Activated CD4-positive, alpha-beta memory T cell treated with anti-CD3 and anti-CD28 coated beads, Interleukin-2, amount 10 ng/mL, durations not matched to agents 7 days and 5 days (primary cell): ENCODE measurements around the gene COL19A1. TPM values are rescaled to one million over a fixed set of nuclear protein-coding genes. Genes with fewer than 3 reads are reported as not detected.

ENCODE experiments used
- CTCF ChIA-PET: fragments of 350-600 bp; sonication (Branson Sonifier 250); formaldehyde crosslinking; loops from one replicate; lab custom pipeline; 2021; ENCODE audit warnings: antibody characterized with exemption, inconsistent platforms; lab: Charles Lee
- POLR2A ChIA-PET: fragments of 350-600 bp; sonication (Branson Sonifier 250); formaldehyde crosslinking; loops from one replicate; lab custom pipeline; 2021; ENCODE audit warnings: antibody characterized with exemption; lab: Charles Lee
- DNase-seq: peaks from one replicate; pipeline ENCODE4 v3.0.0-alpha.2; 2020
- H3K27ac Mint-ChIP-seq: one replicate; pipeline ENCODE4 v1.8.0; 2021; ENCODE audit warnings: mild to moderate bottlenecking, mixed read lengths
- H3K27me3 Mint-ChIP-seq: one replicate; pipeline ENCODE4 v1.8.0; 2021; ENCODE audit warnings: mixed read lengths
- H3K36me3 Mint-ChIP-seq: one replicate; pipeline ENCODE4 v1.8.0; 2021; ENCODE audit warnings: low read depth, mixed read lengths
- H3K4me1 Mint-ChIP-seq: one replicate; pipeline ENCODE4 v1.8.0; 2021; ENCODE audit warnings: mixed read lengths
- H3K4me3 Mint-ChIP-seq: one replicate; pipeline ENCODE4 v1.8.0; 2021; ENCODE audit warnings: mild to moderate bottlenecking, mixed read lengths
- H3K9me3 Mint-ChIP-seq: one replicate; pipeline ENCODE4 v1.8.0; 2021; ENCODE audit warnings: mixed read lengths
- total RNA-seq, 2 experiments: library from RNA; stranded (reverse); gene quantifications; one replicate each; pipeline ENCODE4 v1.2.3, GENCODE V29; 2021

Gene COL19A1
- total RNA-seq, 2 experiments from 2014 or later = 0.03 TPM

GRCh38 chr6:69841862-69842261 is 24.5 kb upstream of the COL19A1 start:
- Mint-ChIP-seq H3K27me3 (peaks cover 28% of the 10 kb centered on the region), H3K9me3 (no peaks in the 10 kb centered on the region), H3K27ac (no peak overlapping the region), H3K4me1 (no peaks in the 10 kb centered on the region), H3K4me3 (no peak overlapping the region), H3K36me3 (no peaks in the 10 kb centered on the region)
- POLR2A ChIA-PET = interaction anchor here (0.8 kb wide), 1 partner anchor 39 kb away, joined by 3 read pairs; no protein-coding TSS in a partner anchor
- CTCF ChIA-PET = no interaction called here
- DNase-seq = no peak

DNA sequence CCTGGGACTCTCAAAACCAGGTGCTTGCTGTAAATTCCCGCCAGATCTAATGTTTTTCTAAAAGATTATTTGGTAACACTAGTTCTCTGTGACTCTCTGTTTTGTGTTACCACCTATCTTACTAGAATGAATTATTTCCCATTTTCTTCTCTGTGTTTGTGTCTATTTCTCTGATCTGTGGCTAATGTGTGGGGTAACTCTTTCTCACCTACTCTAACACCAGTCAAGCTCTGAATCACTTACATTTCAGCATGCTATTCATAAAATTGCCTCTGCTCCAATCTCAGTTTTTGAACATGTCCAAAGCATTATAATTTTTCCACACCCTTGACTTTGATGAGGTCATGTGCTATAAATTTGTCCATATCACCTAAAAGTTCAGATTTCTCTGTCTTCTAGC is 23.2 kb upstream of the COL19A1 start:
- Mint-ChIP-seq H3K36me3 (no peaks in the 10 kb centered on the region), H3K4me1 (no peaks in the 10 kb centered on the region), H3K4me3 (no peak overlapping the region), H3K27ac (no peak overlapping the region), H3K9me3 (no peaks in the 10 kb centered on the region), H3K27me3 (peaks cover 28% of the 10 kb centered on the region)
- DNase-seq = no peak
- ChIA-PET POLR2A (no interaction called here), CTCF (interaction anchor here (1.0 to 1.2 kb wide), 2 partner anchors 9 to 46 kb away, joined by 3 to 4 read pairs; partner anchors contain the start of gene LMBRD1)

DNA sequence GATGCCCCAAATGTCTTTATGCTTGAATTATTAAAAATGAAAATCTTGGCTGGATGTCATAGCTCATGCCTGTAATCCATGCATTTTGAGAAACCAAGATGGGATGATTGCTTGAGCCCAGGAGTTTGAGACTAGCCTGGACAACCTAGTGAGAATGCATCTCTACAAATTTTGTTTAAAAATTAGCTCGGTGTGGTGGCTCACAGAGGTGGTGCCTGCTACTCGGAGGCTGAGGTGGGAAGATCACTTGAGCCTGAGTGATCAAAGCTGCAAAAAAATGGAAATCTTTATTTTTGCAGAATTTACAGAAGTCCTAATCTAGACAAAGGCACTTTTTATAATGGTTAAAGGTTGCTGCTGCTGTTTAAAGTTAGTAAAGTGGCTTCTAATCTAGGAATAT is 20.0 kb upstream of the COL19A1 start:
- Mint-ChIP-seq H3K9me3 (no peaks in the 10 kb centered on the region), H3K36me3 (no peaks in the 10 kb centered on the region), H3K27me3 (peaks cover 17% of the 10 kb centered on the region), H3K27ac (no peak overlapping the region), H3K4me3 (no peak overlapping the region), H3K4me1 (no peaks in the 10 kb centered on the region)
- CTCF ChIA-PET = no interaction called here
- POLR2A ChIA-PET = no interaction called here
- no peak for DNase-seq

GRCh38 chr6:69846770-69847491 is 19.4 kb upstream of the COL19A1 start:
- H3K27ac Mint-ChIP-seq = no peak overlapping the region
- H3K4me1 Mint-ChIP-seq = no peaks in the 10 kb centered on the region
- CTCF ChIA-PET = no interaction called here

GRCh38 chr6:69847492-69847788 is 18.9 kb upstream of the COL19A1 start:
- no peaks in the 10 kb centered on the region for H3K4me1 Mint-ChIP-seq
- H3K36me3 Mint-ChIP-seq = no peaks in the 10 kb centered on the region
- POLR2A ChIA-PET = no interaction called here
- CTCF ChIA-PET = interaction anchor here (0.6 to 1.7 kb wide), 2 partner anchors 9 to 29 kb away, joined by 5 to 6 read pairs; no protein-coding TSS in a partner anchor
- peaks cover 14% of the 10 kb centered on the region for H3K27me3 Mint-ChIP-seq
- H3K4me3 Mint-ChIP-seq = no peak overlapping the region
- H3K9me3 Mint-ChIP-seq = no peaks in the 10 kb centered on the region
- DNase-seq = no peak
- H3K27ac Mint-ChIP-seq = no peak overlapping the region

More at GRCh38 chr6:69846770-69847491, 19.4 kb upstream of the COL19A1 start:
- no peak for DNase-seq
- POLR2A ChIA-PET = no interaction called here
- no peaks in the 10 kb centered on the region for H3K9me3 Mint-ChIP-seq
- H3K27me3 Mint-ChIP-seq = peaks cover 14% of the 10 kb centered on the region
- no peak overlapping the region for H3K4me3 Mint-ChIP-seq
- H3K36me3 Mint-ChIP-seq = no peaks in the 10 kb centered on the region

GRCh38 chr6:69848552-69848951 is 17.8 kb upstream of the COL19A1 start:
- no peak for DNase-seq
- ChIA-PET POLR2A (no interaction called here), CTCF (interaction anchor here (0.7 to 1.7 kb wide), 2 partner anchors 10 to 524 kb away, joined by 4 to 6 read pairs; no protein-coding TSS in a partner anchor)
- H3K4me1 Mint-ChIP-seq = no peaks in the 10 kb centered on the region
- H3K36me3 Mint-ChIP-seq = no peaks in the 10 kb centered on the region
- no peak overlapping the region for H3K4me3 Mint-ChIP-seq
- no peaks in the 10 kb centered on the region for H3K9me3 Mint-ChIP-seq
- no peak overlapping the region for H3K27ac Mint-ChIP-seq
- peaks cover 15% of the 10 kb centered on the region for H3K27me3 Mint-ChIP-seq

DNA sequence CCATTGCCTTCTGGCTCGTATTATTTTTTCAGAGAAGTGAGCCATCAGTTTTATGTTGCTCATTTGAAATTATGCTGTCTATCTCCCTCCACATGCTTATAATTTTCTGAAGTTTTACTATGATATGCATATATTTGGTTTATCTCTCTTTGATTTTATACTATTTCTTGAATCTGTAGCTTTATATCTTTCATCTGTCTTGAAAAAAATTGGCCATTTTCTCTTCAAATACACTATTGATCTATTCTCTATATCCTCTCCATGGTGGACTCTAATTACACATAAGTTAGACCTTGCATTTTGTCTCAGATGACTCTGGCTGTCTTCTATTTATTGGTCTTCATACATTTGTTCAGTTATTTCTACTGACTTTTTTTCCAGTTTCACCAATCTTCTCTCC is 13.7 kb upstream of the COL19A1 start:
- Mint-ChIP-seq H3K36me3 (no peaks in the 10 kb centered on the region), H3K9me3 (no peaks in the 10 kb centered on the region), H3K27me3 (peaks cover 8% of the 10 kb centered on the region), H3K4me1 (no peaks in the 10 kb centered on the region), H3K27ac (no peak overlapping the region), H3K4me3 (no peak overlapping the region)
- no peak for DNase-seq
- ChIA-PET CTCF (no interaction called here), POLR2A (no interaction called here)

DNA sequence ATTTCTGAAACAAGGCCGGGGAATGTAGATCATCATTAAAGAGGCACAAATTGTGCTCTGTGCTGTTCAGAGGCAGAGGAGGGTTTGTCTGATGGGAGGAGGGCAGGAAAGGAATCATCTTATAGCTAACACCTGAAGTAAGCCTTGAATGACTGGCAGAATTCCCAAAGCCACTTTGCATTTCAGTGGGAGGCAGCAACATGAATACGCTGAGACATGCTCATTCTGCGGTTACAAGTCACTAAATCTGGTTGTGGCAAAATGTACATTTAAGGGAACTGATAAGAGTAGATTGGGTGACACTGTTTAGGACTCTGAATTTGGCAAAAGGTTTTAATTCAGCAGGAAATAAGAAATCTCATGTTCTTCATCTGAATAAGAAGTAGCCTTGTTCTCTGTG is 4.4 kb upstream of the COL19A1 start:
- DNase-seq = no peak
- H3K4me1 Mint-ChIP-seq = peaks cover 9% of the 10 kb centered on the region
- POLR2A ChIA-PET = no interaction called here
- no peak overlapping the region for H3K4me3 Mint-ChIP-seq
- CTCF ChIA-PET = no interaction called here
- H3K27me3 Mint-ChIP-seq = peaks cover 20% of the 10 kb centered on the region
- no peak overlapping the region for H3K27ac Mint-ChIP-seq
- no peaks in the 10 kb centered on the region for H3K9me3 Mint-ChIP-seq
- H3K36me3 Mint-ChIP-seq = no peaks in the 10 kb centered on the region

GRCh38 chr6:69863766-69864165 is 2.6 kb upstream of the COL19A1 start:
- POLR2A ChIA-PET = no interaction called here
- CTCF ChIA-PET = interaction anchor here (0.7 to 1.4 kb wide), 2 partner anchors 27 to 67 kb away, joined by 3 read pairs; partner anchors contain the start of gene LMBRD1
- H3K9me3 Mint-ChIP-seq = no peaks in the 10 kb centered on the region
- H3K27ac Mint-ChIP-seq = no peak overlapping the region
- H3K4me1 Mint-ChIP-seq = peaks cover 19% of the 10 kb centered on the region
- no peaks in the 10 kb centered on the region for H3K36me3 Mint-ChIP-seq
- peaks cover 33% of the 10 kb centered on the region for H3K27me3 Mint-ChIP-seq
- no peak for DNase-seq
- no peak overlapping the region for H3K4me3 Mint-ChIP-seq

DNA sequence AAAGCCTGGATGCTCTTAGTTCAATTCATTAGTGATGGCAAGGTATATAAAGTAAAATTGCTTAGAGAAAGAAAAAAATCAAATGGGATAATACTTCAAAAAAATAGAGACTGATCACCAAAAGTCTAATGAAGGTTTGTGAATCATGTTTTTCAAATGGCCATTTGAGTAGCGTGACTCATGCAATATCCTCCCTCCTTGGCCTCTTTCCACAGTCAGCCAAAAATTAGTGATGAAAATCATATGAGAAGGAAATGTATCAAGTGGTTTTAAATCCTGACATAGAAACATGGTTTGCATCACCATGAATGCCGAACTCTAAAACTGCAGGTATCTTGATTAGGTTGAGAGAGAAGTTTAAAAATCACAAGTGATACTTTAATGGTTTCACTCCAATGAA is 1.2 kb upstream of the COL19A1 start:
- H3K4me3 Mint-ChIP-seq = no peak overlapping the region
- POLR2A ChIA-PET = no interaction called here

GRCh38 chr6:69866770-69867638 is 648 bp downstream of the COL19A1 start:
- H3K4me1 Mint-ChIP-seq = peaks cover 19% of the 10 kb centered on the region
- peaks cover 43% of the 10 kb centered on the region for H3K27me3 Mint-ChIP-seq
- DNase-seq = peak; percentile 65
- H3K36me3 Mint-ChIP-seq = no peaks in the 10 kb centered on the region
- H3K4me3 Mint-ChIP-seq = peak overlapping the region; percentile 64
- POLR2A ChIA-PET = interaction anchor here (0.9 to 1.3 kb wide), 4 partner anchors 12 to 71 kb away, joined by 3 to 5 read pairs (median 3); partner anchors contain the start of gene LMBRD1
- no peak overlapping the region for H3K27ac Mint-ChIP-seq
- CTCF ChIA-PET = interaction anchor here (2.1 kb wide), 1 partner anchor 70 kb away, joined by 8 read pairs; the partner anchor contains the start of gene LMBRD1
- H3K9me3 Mint-ChIP-seq = no peaks in the 10 kb centered on the region

More for the DNA sequence above, 1.2 kb upstream of the COL19A1 start:
- CTCF ChIA-PET = no interaction called here
- H3K9me3 Mint-ChIP-seq = no peaks in the 10 kb centered on the region
- H3K27me3 Mint-ChIP-seq = peaks cover 38% of the 10 kb centered on the region
- H3K27ac Mint-ChIP-seq = no peak overlapping the region
- H3K36me3 Mint-ChIP-seq = no peaks in the 10 kb centered on the region
- peaks cover 19% of the 10 kb centered on the region for H3K4me1 Mint-ChIP-seq
- DNase-seq = no peak

GRCh38 chr6:69867639-69867976 is 1.3 kb downstream of the COL19A1 start:
- H3K9me3 Mint-ChIP-seq = no peaks in the 10 kb centered on the region
- H3K4me1 Mint-ChIP-seq = peaks cover 19% of the 10 kb centered on the region
- POLR2A ChIA-PET = interaction anchor here (0.9 to 1.1 kb wide), 2 partner anchors 52 to 71 kb away, joined by 3 to 5 read pairs; partner anchors contain the start of gene LMBRD1
- peak overlapping the region; percentile 64 for H3K4me3 Mint-ChIP-seq
- H3K27me3 Mint-ChIP-seq = peaks cover 43% of the 10 kb centered on the region
- CTCF ChIA-PET = interaction anchor here (2.1 kb wide), 1 partner anchor 71 kb away, joined by 8 read pairs; the partner anchor contains the start of gene LMBRD1
- no peak overlapping the region for H3K27ac Mint-ChIP-seq
- no peaks in the 10 kb centered on the region for H3K36me3 Mint-ChIP-seq
- no peak for DNase-seq

- H3K36me3 Mint-ChIP-seq = no peaks in the 10 kb centered on the region
- no peaks in the 10 kb centered on the region for H3K9me3 Mint-ChIP-seq
- ChIA-PET POLR2A (no interaction called here), CTCF (no interaction called here)
- H3K27me3 Mint-ChIP-seq = peaks cover 43% of the 10 kb centered on the region
- no peak overlapping the region for H3K27ac Mint-ChIP-seq
- DNase-seq = no peak
- H3K4me3 Mint-ChIP-seq = peak overlapping the region; percentile 64
- H3K4me1 Mint-ChIP-seq = peaks cover 19% of the 10 kb centered on the region
Observed at GRCh38 chr6:69868252-69868804, 2.0 kb downstream of the COL19A1 start.
